ENCODE measurements around the gene CHMP2B. TPM values are rescaled to one million over a fixed set of nuclear protein-coding genes. Genes with fewer than 3 reads are reported as not detected.
"Not testable (repeated sequence)": the region's sequence is repeated elsewhere in the genome, so short reads cannot be mapped to it uniquely, and the experiment has no call there.

CHMP2B gene
- total and polyA plus RNA-seq, 4 donors = 12.6 to 49.5 (median 15.5) TPM

GRCh38 chr3:87305031-87305430 lies 77.9 kb downstream of the CHMP2B start:
- H3K9ac ChIP-seq (ENCODE audit: low read depth in 1 of 2, low read length in 2 of 2); H3K36me3 ChIP-seq (ENCODE audit: control insufficient read depth in 4 of 4, insufficient read depth in 3 of 4, low read depth in 1 of 4, low read length in 3 of 4); H3K27ac ChIP-seq (ENCODE audit: low read depth in 1 of 2, low read length in 2 of 2); DNase-seq (ENCODE audit: low spot score); H3K9me3 ChIP-seq (ENCODE audit: control insufficient read depth in 4 of 4, low read length in 3 of 4); H3K4me3 ChIP-seq (ENCODE audit: low read depth in 1 of 3, low read length in 3 of 3); H3K27me3 ChIP-seq (ENCODE audit: control insufficient read depth in 4 of 4, insufficient read depth in 4 of 4, low read length in 3 of 4); H3K4me1 ChIP-seq (ENCODE audit: control insufficient read depth in 4 of 4, insufficient read depth in 4 of 4, low read length in 3 of 4): not testable (repeated sequence)
- 57% methylated on average over 1 of the region's 1 CpG for WGBS

Small RNAs within 50 kb of the gene (small RNA-seq; reads per million reads assigned to genes)
- not detected for gene MIR4795

Other genes with a start within 250 kb of the CHMP2B start
- gene VGLL3, start 236.2 kb upstream of the CHMP2B start, total RNA-seq = 1 to 10 TPM in 1 of 2 donors, under 1 TPM in 1; 0.70 to 1.3 TPM
- under 1 TPM; 0.08 to 0.55 TPM for gene VGLL3, start 236.2 kb upstream of the CHMP2B start, polyA plus RNA-seq
- not detected for gene POU1F1, start 49.3 kb downstream of the CHMP2B start, total RNA-seq
- gene POU1F1, start 49.3 kb downstream of the CHMP2B start, polyA plus RNA-seq = not detected

Data from liver (tissue), 10 donors.